IPS-NIHi7 (cell line): ENCODE measurements around the gene TMEM92.
A peak's percentile ranks its signal among the peaks of the same experiment; 100 is the strongest.
"Not testable (repeated sequence)": the region's sequence is repeated elsewhere in the genome, so short reads cannot be mapped to it uniquely, and the experiment has no call there.

ENCODE experiments used
- DNase-seq: peaks from one replicate; pipeline ENCODE4 v3.0.0; 2012; ENCODE audit warnings: mixed read lengths; ENCODE audit errors: extremely low spot score

TMEM92 gene

GRCh38 chr17:50276588-50277356 lies 2.5 kb downstream of the TMEM92 start:
- DNase-seq = no peak

DNA sequence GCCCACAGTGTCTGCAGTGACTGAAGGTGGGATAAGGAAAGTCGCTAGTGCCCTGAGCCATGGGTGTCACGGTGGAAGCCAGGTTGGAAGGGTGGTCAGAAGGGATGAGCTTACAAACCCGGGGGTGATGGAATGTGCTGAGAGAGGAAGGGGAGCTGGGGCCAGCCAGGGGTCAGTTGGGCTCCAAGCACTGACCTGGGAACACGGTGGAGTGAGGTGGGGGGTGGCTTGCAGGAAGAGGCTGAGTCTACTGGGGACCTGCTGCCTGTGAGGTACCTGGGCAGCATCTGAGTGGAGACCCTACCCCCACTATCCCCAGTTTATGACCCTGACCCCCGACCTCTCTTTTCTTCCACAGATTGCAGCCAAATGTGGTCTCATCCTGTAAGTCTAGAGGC lies 3.1 kb downstream of the TMEM92 start:
- DNase-seq = no peak

DNA sequence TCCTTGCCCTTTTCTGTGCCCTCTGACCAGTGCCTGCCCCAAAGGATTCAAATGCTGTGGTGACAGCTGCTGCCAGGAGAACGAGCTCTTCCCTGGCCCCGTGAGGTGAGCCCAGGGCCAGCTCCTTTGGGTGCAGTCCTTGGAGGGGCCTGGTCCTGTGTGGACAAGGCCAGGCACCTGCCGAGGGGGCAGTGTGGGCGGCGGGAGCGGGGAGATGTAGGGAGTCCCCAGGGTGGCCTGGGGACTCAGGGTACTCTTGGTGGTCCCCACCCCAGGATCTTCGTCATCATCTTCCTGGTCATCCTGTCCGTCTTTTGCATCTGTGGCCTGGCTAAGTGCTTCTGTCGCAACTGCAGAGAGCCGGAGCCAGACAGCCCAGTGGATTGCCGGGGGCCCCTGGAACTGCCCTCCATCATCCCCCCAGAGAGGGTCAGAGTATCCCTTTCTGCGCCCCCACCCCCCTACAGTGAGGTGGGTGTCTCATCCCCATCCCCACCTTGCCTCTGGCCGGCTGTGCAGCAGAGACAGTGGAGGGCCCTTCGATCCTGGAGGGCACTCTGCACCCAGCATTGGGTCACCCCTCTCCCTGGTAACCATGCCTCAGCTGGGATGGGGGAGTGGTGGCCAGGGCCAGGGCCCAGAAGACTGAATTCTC lies 4.4 kb downstream of the TMEM92 start:
- no peak for DNase-seq

- no peak for DNase-seq
Measured at GRCh38 chr17:50279181-50279526, 4.9 kb downstream of the TMEM92 start.

- DNase-seq = no peak
Measured at GRCh38 chr17:50279639-50280038, 5.4 kb downstream of the TMEM92 start.

DNA sequence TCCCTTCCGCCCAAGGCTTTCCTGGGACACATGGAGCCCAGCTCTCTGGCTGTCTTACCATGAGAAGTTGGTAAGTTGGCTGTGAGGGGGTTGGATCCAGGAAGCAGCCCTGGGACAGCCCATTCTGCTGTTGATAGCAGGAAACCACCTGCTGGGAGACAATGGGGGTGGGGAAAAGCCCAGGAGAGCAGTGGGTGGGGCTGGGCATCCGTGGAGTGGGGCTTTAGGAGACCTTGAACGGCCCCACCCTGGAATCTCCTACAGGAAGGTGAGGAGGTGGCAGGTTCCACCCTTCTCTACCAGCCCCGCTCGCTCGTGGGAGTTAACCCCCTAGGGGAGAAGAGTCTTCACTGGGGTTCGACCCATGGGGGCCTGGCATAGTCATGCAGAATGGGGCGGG lies 5.8 kb downstream of the TMEM92 start:
- no peak for DNase-seq

DNA sequence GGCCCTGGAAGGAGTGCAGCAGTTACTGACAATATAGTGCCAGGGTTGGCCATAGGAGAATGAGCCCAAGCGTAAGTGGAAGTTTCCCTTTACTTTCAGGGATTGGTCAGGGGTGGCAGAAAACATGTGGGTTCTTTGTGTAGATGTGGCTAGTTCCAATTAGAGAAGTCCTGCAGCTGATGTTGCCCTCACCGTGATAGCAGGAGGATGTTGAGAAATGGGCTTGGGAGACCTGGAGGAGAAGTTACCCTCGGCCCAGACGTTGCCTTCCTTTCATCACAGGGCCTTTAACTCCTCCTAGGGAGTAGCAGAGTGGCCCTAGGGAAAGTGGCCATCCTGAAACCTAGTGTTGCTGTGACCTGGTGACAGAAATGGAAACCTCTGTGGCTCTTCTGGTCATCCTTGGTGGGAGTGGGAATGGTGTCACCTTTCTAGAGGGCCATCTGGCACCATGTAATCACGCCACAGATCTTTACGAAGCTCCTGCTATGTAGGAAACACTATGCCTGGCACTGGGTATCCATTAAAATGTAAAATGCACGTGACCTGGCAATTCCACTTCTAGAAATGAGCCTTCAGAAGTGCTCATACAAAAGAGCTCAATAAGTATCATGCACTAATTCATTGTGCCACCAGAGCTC lies 6.7 kb downstream of the TMEM92 start:
- no peak for DNase-seq

DNA sequence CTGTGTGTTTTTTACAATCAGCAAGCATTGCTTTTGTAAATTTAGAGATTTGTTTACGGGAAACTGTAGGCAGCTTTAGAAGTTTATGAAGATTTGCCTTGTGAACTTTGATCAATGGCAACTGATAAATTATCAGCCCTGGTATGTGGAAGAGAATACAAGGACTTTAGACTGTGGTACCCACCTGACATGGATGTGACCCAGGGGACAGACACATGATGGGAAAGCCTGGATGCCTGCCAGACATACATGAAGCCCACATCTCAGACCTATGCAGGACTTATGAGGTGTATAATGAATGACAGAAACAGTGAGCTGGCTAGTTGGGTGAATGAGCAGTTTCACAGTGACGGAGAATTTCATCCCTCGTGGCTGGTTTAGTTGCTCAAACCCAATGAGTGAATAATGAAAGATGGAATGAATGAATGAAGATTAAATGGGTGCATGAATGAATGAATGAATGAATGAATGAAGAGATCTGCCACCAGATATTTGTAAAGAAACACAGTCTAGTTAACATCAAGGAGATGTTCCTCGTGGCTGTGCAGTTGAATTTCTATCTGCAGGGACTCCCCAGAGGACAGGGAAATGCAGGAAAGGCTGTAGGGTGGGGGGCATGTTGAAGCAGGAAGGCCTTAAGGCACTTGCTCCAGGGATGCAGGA lies 7.6 kb downstream of the TMEM92 start:
- no peak for DNase-seq

GRCh38 chr17:50283246-50283645 lies 9.0 kb downstream of the TMEM92 start:
- no peak for DNase-seq

DNA sequence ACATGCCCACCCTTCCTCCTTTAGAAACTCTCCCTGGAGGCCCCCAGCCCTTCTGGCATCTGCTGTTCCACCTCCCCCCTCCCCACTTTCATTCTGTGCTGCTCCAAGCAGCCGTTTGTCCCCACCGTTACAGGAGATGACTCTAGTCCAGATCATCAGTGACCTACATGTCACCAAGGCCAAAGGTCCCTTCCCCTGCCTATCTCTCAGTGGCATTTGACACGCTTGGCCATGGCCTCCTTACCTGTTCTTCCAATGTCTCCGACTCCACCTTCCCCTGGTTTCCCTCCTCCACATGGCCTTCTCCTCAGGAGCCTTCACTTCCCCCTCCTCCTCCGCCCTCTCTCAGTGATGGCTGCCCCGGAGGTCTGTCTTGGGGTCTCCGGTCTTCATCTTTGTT lies 9.4 kb downstream of the TMEM92 start:
- no peak for DNase-seq

DNA sequence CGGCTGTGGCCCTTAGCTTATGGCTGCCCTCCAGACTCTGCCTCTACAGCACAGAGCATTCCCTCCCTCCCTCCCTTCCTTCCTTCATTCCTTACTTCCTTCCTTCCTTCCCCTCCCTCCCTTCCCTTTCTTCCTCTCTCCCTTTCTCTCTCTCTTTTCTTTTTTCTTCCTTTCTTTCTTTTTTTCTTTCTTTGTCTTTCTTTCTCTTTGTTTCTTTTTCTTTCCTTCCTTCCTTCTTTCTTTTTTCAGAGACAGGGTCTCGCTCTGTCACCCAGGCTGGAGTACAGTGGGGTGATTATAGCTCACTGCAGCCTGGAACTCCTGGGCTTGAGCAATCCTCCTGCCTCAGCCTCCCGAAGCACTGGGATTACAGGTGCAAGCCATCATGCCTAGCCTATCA lies 11.7 kb downstream of the TMEM92 start:
- no peak for DNase-seq

DNA sequence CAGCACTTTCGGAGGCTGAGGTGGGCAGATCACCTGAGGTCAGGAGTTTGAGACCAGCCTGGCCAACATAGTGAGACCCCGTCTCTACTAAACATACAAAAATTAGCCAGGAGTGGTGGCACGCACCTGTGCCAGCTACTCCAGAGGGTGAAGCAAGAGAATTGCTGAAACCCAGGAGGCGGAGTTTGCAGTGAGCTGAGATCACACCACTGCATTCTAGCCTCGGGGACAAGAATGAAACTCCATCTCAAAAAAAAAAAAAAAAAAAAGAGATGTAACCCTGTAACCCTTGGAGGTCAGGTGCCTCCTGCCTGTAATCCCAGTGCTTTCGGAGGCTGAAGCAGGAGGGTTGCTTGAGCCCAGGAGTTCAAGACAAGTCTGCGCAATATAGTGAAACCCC lies 13.0 kb downstream of the TMEM92 start:
- DNase-seq = not testable (repeated sequence)

GRCh38 chr17:50288306-50288705 lies 14.0 kb downstream of the TMEM92 start:
- DNase-seq = no peak

DNA sequence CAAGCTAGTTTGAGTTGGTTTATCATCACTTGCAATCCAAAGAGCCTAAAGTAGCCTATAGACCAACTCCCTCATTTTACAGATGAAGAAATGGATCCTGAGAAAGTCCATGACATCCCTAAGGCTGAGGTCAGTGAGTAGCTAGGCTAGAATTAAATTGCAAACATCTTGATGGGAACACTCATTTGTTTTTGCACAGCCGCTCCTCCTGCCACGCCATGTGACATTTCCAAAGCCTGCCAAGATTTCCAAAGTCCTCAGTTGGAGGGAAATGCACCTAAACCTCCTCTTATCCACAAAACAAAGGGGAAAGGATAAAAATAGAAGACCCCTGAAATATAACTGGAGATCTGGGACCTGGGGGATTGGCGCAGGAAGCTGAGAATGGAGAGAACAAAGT lies 15.0 kb downstream of the TMEM92 start:
- DNase-seq = no peak

DNA sequence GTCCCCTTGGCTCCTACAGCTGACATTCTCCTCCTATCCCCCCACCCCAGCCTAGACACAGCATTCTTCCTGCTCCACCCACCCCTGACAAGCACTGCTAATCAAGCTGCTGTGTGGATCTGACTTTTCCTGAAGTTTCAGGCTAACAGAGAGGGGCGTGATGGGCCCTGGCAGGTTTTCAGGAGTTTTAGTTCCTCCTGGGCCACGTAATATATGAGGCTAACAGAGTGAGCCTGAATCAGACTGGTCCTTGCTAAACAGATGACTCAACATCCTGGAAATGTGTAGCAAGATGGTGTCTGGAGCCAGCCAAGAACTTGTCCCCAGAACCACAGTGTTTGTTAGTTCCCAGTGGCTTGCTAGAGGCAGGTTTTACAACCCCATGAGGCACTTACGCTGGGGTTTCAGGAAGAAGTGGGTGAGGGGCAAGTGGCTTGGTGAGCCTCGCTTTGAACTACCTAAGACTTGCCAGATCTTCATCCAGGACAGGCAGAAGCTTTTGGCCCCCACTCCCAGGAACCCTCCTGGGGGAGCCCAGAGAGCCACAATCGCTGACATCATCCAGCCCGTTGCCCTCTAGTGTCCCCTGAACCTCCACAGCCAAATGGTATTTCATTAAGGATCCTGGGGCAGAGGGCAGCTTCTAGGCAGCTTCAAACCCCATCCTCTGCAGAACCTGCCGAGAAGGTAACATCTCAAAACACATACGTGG lies 15.9 kb downstream of the TMEM92 start:
- DNase-seq = peak; percentile 33

DNA sequence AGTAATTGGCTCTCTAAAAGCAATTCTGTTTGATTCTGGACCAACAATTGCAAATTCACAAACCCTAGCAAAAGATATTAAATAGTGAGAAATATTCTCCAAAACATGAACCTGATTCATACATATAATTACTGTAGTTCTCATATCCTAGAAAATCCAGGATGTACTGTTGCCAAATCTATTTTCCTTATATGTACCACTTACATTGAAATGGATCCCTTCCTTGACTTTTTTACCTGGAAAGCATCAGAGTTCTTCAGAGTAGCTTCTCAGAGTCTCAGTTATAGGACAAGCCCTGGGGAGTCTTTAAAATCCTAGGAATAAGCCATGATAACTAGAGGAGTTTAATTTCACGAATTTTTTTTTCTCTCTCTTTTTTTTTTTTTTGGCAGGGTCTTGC lies 16.7 kb downstream of the TMEM92 start:
- DNase-seq = no peak

- DNase-seq = no peak
Measured at GRCh38 chr17:50292465-50292864, 18.2 kb downstream of the TMEM92 start.

GRCh38 chr17:50295021-50295420 lies 20.8 kb downstream of the TMEM92 start:
- no peak for DNase-seq

- peak; percentile 86 for DNase-seq
Measured at GRCh38 chr17:50297407-50297865, 23.2 kb downstream of the TMEM92 start.

DNA sequence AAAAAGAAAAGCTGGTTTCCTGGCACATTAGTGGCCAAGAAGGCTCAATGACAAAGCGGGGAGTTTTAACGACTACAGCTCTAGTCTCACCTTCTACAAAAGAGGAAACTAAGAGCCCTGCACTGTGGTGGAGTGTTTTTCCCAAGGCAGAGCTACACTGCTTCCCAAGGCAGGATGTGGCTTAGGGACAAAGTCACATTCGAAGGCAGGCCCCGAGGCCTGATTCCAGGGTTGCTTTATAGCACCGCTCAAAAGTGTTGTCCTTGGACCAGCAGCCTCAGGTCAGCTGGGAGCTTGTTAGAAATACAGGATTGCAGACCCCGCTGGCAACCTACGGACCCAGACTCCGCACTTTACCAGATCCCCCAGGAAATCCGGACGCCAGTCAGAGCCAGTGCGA lies 23.8 kb downstream of the TMEM92 start:
- no peak for DNase-seq

- DNase-seq = no peak
Measured at GRCh38 chr17:50299776-50300175, 25.5 kb downstream of the TMEM92 start.

- not testable (repeated sequence) for DNase-seq
Measured at GRCh38 chr17:50300824-50301223, 26.6 kb downstream of the TMEM92 start.
